ENCODE results near the gene CPT1C. TPM values are rescaled to one million over a fixed set of nuclear protein-coding genes. Genes with fewer than 3 reads are reported as not detected.

CPT1C gene
- total RNA-seq, 4 donors from 2014 or later = 0.97 to 3.3 (median 1.8) TPM

GRCh38 chr19:49667473-49667872 lies 23.4 kb upstream of the CPT1C start:
- intact Hi-C loops (cut with DNase I; ENCODE audit: low total_unique reads) = loop anchor here (10.0 kb wide), 1 partner anchor 93 kb away; no protein-coding TSS in a partner anchor
- DNase-seq (ENCODE audit: low spot score in 2 of 2) = no peak
- WGBS, 2 donors = 86 to 95% methylated on average over 2 of the region's 2 CpGs
- TF ChIP-seq POLR2A (IDR thresholded peaks at IDR 0.05) = no peak
- TF ChIP-seq, protein P1, sequence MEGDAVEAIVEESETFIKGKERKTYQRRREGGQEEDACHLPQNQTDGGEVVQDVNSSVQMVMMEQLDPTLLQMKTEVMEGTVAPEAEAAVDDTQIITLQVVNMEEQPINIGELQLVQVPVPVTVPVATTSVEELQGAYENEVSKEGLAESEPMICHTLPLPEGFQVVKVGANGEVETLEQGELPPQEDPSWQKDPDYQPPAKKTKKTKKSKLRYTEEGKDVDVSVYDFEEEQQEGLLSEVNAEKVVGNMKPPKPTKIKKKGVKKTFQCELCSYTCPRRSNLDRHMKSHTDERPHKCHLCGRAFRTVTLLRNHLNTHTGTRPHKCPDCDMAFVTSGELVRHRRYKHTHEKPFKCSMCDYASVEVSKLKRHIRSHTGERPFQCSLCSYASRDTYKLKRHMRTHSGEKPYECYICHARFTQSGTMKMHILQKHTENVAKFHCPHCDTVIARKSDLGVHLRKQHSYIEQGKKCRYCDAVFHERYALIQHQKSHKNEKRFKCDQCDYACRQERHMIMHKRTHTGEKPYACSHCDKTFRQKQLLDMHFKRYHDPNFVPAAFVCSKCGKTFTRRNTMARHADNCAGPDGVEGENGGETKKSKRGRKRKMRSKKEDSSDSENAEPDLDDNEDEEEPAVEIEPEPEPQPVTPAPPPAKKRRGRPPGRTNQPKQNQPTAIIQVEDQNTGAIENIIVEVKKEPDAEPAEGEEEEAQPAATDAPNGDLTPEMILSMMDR (IDR thresholded peaks at IDR 0.05) = no peak
- H3K4me3 ChIP-seq (ENCODE audit: low read depth, poor library complexity, severe bottlenecking) = no peak overlapping the region

DNA sequence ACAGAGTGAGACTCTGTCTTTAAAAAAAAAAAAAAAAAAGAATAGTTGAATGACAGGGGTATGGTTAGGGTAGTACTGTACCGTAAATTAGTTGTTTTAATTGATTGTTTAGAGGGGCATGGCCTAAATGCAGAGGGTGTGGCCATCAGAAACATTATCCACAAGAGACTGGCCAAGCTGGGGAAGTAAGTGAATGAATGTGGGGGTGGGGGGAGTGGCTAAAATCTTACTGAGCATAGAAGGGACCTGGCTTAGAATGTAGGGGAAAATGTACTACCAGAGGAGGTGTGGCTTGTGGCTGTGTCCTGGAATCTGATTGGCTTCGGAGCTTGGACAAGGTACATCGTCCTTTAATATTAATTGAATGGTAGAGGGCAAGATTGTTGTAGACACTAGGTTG lies 21.4 kb upstream of the CPT1C start:
- no peak for DNase-seq (ENCODE audit: low spot score in 2 of 2)
- 86 to 92% methylated on average over 3 of the region's 3 CpGs for WGBS, 2 donors
- no peak overlapping the region for H3K4me3 ChIP-seq (ENCODE audit: low read depth, poor library complexity, severe bottlenecking)
- intact Hi-C loops (cut with DNase I; ENCODE audit: low total_unique reads) = loop anchor here (10.0 kb wide), 1 partner anchor 95 kb away; no protein-coding TSS in a partner anchor
- TF ChIP-seq, protein P1 (IDR thresholded peaks at IDR 0.05) = no peak
- TF ChIP-seq POLR2A (IDR thresholded peaks at IDR 0.05) = no peak

- peak in 1 of 2 donors; percentile 95 for DNase-seq (ENCODE audit: low spot score in 2 of 2)
- intact Hi-C loops (cut with DNase I; ENCODE audit: low total_unique reads) = no loop called here
- TF ChIP-seq POLR2A (IDR thresholded peaks at IDR 0.05) = no peak
- TF ChIP-seq, protein P1 (IDR thresholded peaks at IDR 0.05) = peak in 1 of 3 donors; percentile 75
- H3K4me3 ChIP-seq (ENCODE audit: low read depth, poor library complexity, severe bottlenecking) = no peak overlapping the region
- 25 to 35% methylated on average over 28 of the region's 28 CpGs for WGBS, 2 donors
These were observed 18.6 kb upstream of the CPT1C start for GRCh38 chr19:49672131-49672919.

DNA sequence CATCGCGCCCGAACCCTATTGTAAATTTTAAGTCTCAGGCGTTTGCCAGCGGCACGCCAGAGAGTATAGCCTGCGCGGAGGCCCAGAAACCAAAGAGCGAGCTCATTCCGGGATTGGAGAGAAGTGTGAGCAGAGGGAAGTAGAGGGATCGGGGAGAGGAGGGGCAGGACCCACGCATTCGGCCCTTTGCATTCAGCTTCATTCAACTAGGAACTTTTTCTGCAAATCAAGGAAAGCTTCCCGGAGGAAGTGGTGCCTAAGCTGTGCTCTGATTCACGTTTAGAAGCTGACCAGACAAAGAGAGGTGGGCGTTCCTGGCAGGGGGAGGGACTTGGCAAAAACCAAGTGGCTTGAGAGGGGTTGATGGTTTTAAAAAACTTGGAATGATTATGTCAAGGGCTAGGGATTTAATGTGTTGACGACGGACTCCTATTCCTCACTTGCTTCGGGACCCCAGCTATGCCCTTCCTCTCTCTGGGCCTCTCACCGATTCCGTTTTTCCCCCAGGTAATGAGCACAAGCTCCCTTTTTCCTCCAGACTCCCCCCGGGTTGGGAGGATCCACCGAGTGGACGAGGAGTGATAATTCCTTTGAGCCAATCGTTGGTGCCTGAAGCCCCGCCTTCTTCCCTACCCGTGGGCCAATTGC lies 14.7 kb upstream of the CPT1C start:
- peak; percentile 84 to 97 for DNase-seq (ENCODE audit: low spot score in 2 of 2)
- TF ChIP-seq, protein P1 (IDR thresholded peaks at IDR 0.05) = peak in 1 of 3 donors; percentile 8
- no peak for TF ChIP-seq POLR2A (IDR thresholded peaks at IDR 0.05)
- 2 to 4% methylated on average over 27 of the region's 27 CpGs for WGBS, 2 donors
- intact Hi-C loops (cut with DNase I; ENCODE audit: low total_unique reads) = no loop called here
- H3K4me3 ChIP-seq (ENCODE audit: low read depth, poor library complexity, severe bottlenecking) = no peak overlapping the region

- peak; percentile 100 for DNase-seq (ENCODE audit: low spot score in 2 of 2)
- WGBS, 2 donors = 0 to 1% methylated on average over 33 to 34 of the region's 34 CpGs
- TF ChIP-seq, protein P1 (IDR thresholded peaks at IDR 0.05) = no peak
- no peak for TF ChIP-seq POLR2A (IDR thresholded peaks at IDR 0.05)
- intact Hi-C loops (cut with DNase I; ENCODE audit: low total_unique reads) = no loop called here
- H3K4me3 ChIP-seq (ENCODE audit: low read depth, poor library complexity, severe bottlenecking) = peak overlapping the region; percentile 80
These were observed 14.1 kb upstream of the CPT1C start for GRCh38 chr19:49676784-49677230.

Data from lower leg skin (tissue), 4 donors.